Lower leg skin (tissue), 4 donors: ENCODE data around the gene LILRB2. TPM values are rescaled to one million over a fixed set of nuclear protein-coding genes. Genes with fewer than 3 reads are reported as not detected.

Experiments
- DNase-seq, 2 donors: peaks; one replicate each; pipeline ENCODE4 v3.0.0-alpha.2; 2019; ENCODE audit warnings: low spot score in 2 of 2
- H3K4me3 ChIP-seq: fragments of 200-600 bp; sonication (generic); 2 replicates; pipeline ENCODE4 v1.5.1; 2017; ENCODE audit warnings: mild to moderate bottlenecking, low read depth; ENCODE audit not compliant: poor library complexity, severe bottlenecking
- CTCF ChIP-seq, 3 donors: fragments of 450-650 bp; IDR thresholded peaks; one replicate each; pipeline ENCODE4 v1.5.1; 2016; ENCODE audit warnings: antibody characterized with exemption in 3 of 3, mild to moderate bottlenecking in 3 of 3, moderate library complexity in 2 of 3
- POLR2A ChIP-seq, 2 donors: fragments of 450-650 bp; IDR thresholded peaks; one replicate each; pipeline ENCODE4 v1.6.1; 2016 to 2017; ENCODE audit warnings: antibody characterized with exemption in 2 of 2, mild to moderate bottlenecking in 1 of 2, moderate library complexity in 1 of 2
- WGBS, 2 donors: methylation state at CpG; one replicate each; pipeline ENCODE4 v1.1.5; 2018; 5-methylcytosine and 5-hydroxymethylcytosine counted together
- intact Hi-C: fragments of 100-400 bp; cut with DNase I; formaldehyde crosslinking; loops from one replicate; pipeline ENCODE4 v1.15.0; 2023; ENCODE audit warnings: low total_unique reads
- total RNA-seq, 4 donors: library from RNA; depleted of rRNA; stranded (reverse); fragments of >200 nt; gene quantifications; one replicate each; pipeline ENCODE4 v1.1.0, GENCODE V29; 2016

The LILRB2 gene
- total RNA-seq, 4 donors from 2014 or later: 0.78 to 1.6 (median 1.1) TPM

- TF ChIP-seq CTCF (IDR thresholded peaks at IDR 0.05) (no peak), POLR2A (IDR thresholded peaks at IDR 0.05) (no peak)
- intact Hi-C loops: no loop called here
- DNase-seq: peak in 1 of 2 donors; percentile 42
- H3K4me3 ChIP-seq: no peak overlapping the region
- WGBS, 2 donors: 73 to 83% methylated on average over 10 of the region's 10 CpGs
Observed at GRCh38 chr19:54315956-54316355, 35.0 kb upstream of the LILRB2 start.

- peak; percentile 29 to 85 for DNase-seq
- H3K4me3 ChIP-seq: no peak within 1 kb of the TSS
- intact Hi-C loops: no loop called here
- TF ChIP-seq CTCF (IDR thresholded peaks at IDR 0.05): no peak
- TF ChIP-seq POLR2A (IDR thresholded peaks at IDR 0.05): no peak
- WGBS, 2 donors: 26 to 42% methylated on average over 13 of the region's 13 CpGs
Observed at GRCh38 chr19:54312436-54313377, 31.8 kb upstream of the LILRB2 start, which contains the start of gene LILRA5. TSS of gene LILRA5 (minus strand) at chr19:54313166. CDS start at chr19:54313019, 147 bp downstream.

GRCh38 chr19:54312011-54312410, 31.1 kb upstream of the LILRB2 start:
- TF ChIP-seq POLR2A (IDR thresholded peaks at IDR 0.05) (no peak), CTCF (IDR thresholded peaks at IDR 0.05) (no peak)
- WGBS, 2 donors: 49 to 59% methylated on average over 3 to 5 of the region's 6 CpGs
- intact Hi-C loops: no loop called here
- peak in 1 of 2 donors; percentile 62 for DNase-seq
- H3K4me3 ChIP-seq: no peak overlapping the region

GRCh38 chr19:54311486-54311885, 30.6 kb upstream of the LILRB2 start:
- TF ChIP-seq POLR2A (IDR thresholded peaks at IDR 0.05) (no peak), CTCF (IDR thresholded peaks at IDR 0.05) (no peak)
- no peak overlapping the region for H3K4me3 ChIP-seq
- intact Hi-C loops: no loop called here
- DNase-seq: peak in 1 of 2 donors; percentile 69
- WGBS, 2 donors: 52 to 65% methylated on average over 5 of the region's 5 CpGs

- intact Hi-C loops: no loop called here
- no peak overlapping the region for H3K4me3 ChIP-seq
- 80 to 82% methylated on average over 5 of the region's 5 CpGs for WGBS, 2 donors
- DNase-seq: peak in 1 of 2 donors; percentile 45
- no peak for TF ChIP-seq CTCF (IDR thresholded peaks at IDR 0.05)
- no peak for TF ChIP-seq POLR2A (IDR thresholded peaks at IDR 0.05)
Observed at GRCh38 chr19:54310543-54310942, 29.6 kb upstream of the LILRB2 start.
